ENCODE data around the gene BICDL2.
"Not testable (repeated sequence)": the region's sequence is repeated elsewhere in the genome, so short reads cannot be mapped to it uniquely, and the experiment has no call there.

Gene BICDL2

GRCh38 chr16:3071655-3072054, 34.9 kb upstream of the BICDL2 start:
- no peaks in the 10 kb centered on the region for H3K9me3 Mint-ChIP-seq
- no peak overlapping the region for H3K4me3 Mint-ChIP-seq
- H3K36me3 Mint-ChIP-seq, result peaks cover 10% of the 10 kb centered on the region
- peaks cover 79% of the 10 kb centered on the region for H3K4me1 Mint-ChIP-seq
- peak overlapping the region; percentile 56 for H3K27ac Mint-ChIP-seq
- no peaks in the 10 kb centered on the region for H3K27me3 Mint-ChIP-seq

DNA sequence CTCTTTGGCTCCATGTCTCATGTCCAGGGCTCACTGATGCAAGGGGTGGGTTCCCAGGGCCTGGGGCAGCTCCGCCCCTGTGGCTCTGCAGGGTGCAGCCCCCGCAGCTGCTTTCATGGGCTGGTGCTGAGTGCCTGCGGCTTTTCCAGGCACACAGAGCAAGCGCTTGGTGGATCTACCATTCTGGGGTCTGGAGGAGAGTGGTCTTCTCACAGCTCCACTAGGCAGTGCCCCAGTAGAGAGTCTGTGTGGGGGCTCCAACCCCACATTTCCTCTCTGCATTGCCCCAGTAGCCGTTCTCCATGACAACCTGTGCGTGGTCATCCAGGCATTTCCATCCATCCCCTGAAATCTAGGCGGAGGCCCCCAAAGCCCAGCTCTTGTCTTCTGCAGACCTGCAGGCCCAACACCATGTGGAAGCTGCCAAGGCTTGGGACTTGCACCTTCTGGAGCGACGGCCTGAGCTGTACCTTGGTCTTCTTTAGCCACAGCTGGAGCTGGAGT, 33.9 kb upstream of the BICDL2 start:
- H3K27ac Mint-ChIP-seq, result peak overlapping the region; percentile 80
- no peaks in the 10 kb centered on the region for H3K27me3 Mint-ChIP-seq
- no peaks in the 10 kb centered on the region for H3K9me3 Mint-ChIP-seq
- H3K36me3 Mint-ChIP-seq, result peaks cover 11% of the 10 kb centered on the region
- H3K4me1 Mint-ChIP-seq, result peaks cover 73% of the 10 kb centered on the region
- H3K4me3 Mint-ChIP-seq, result peak overlapping the region; percentile 36

DNA sequence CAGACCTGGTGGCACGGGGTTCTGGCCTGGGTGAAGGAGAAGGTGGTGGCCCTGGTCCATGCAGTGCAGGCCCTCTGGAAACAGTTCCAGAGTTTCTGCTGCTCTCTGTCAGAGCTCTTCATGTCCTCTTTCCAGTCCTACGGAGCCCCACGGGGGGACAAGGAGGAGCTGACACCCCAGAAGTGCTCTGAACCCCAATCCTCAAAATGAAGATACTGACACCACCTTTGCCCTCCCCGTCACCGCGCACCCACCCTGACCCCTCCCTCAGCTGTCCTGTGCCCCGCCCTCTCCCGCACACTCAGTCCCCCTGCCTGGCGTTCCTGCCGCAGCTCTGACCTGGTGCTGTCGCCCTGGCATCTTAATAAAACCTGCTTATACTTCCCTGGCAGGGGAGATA, 32.4 kb upstream of the BICDL2 start:
- Mint-ChIP-seq H3K36me3 (peaks cover 15% of the 10 kb centered on the region), H3K4me3 (peak overlapping the region; percentile 26), H3K27ac (peak overlapping the region; percentile 80), H3K4me1 (peaks cover 70% of the 10 kb centered on the region)
- H3K9me3 Mint-ChIP-seq, H3K27me3 Mint-ChIP-seq: not testable (repeated sequence)

GRCh38 chr16:3068487-3068886, 31.7 kb upstream of the BICDL2 start:
- H3K27ac Mint-ChIP-seq, result peak overlapping the region; percentile 95
- no peaks in the 10 kb centered on the region for H3K27me3 Mint-ChIP-seq
- peaks cover 15% of the 10 kb centered on the region for H3K36me3 Mint-ChIP-seq
- peaks cover 70% of the 10 kb centered on the region for H3K4me1 Mint-ChIP-seq
- peak overlapping the region; percentile 100 for H3K4me3 Mint-ChIP-seq
- no peaks in the 10 kb centered on the region for H3K9me3 Mint-ChIP-seq

GRCh38 chr16:3066440-3066748, 29.6 kb upstream of the BICDL2 start:
- H3K4me1 Mint-ChIP-seq, result peaks cover 64% of the 10 kb centered on the region
- peak overlapping the region; percentile 100 for H3K4me3 Mint-ChIP-seq
- H3K9me3 Mint-ChIP-seq, result no peaks in the 10 kb centered on the region
- peak overlapping the region; percentile 99 for H3K27ac Mint-ChIP-seq
- peaks cover 15% of the 10 kb centered on the region for H3K36me3 Mint-ChIP-seq
- no peaks in the 10 kb centered on the region for H3K27me3 Mint-ChIP-seq

- Mint-ChIP-seq H3K4me3 (peak overlapping the region; percentile 100), H3K27ac (peak overlapping the region; percentile 99), H3K9me3 (no peaks in the 10 kb centered on the region), H3K36me3 (peaks cover 15% of the 10 kb centered on the region), H3K4me1 (peaks cover 59% of the 10 kb centered on the region), H3K27me3 (no peaks in the 10 kb centered on the region)
These were observed 29.1 kb upstream of the BICDL2 start for GRCh38 chr16:3065742-3066439.

- H3K36me3 Mint-ChIP-seq, result peaks cover 14% of the 10 kb centered on the region
- no peaks in the 10 kb centered on the region for H3K27me3 Mint-ChIP-seq
- peak within 1 kb of the TSS; percentile 99 for H3K27ac Mint-ChIP-seq
- H3K4me1 Mint-ChIP-seq, result peaks cover 60% of the 10 kb centered on the region
- no peaks in the 10 kb centered on the region for H3K9me3 Mint-ChIP-seq
- peak within 1 kb of the TSS; percentile 100 for H3K4me3 Mint-ChIP-seq
These were observed 28.5 kb upstream of the BICDL2 start, which contains the start of gene IL32 for GRCh38 chr16:3065069-3065741. IL32 (plus strand) TSS chr16:3065640; CDS start chr16:3065812, 172 bp downstream.

DNA sequence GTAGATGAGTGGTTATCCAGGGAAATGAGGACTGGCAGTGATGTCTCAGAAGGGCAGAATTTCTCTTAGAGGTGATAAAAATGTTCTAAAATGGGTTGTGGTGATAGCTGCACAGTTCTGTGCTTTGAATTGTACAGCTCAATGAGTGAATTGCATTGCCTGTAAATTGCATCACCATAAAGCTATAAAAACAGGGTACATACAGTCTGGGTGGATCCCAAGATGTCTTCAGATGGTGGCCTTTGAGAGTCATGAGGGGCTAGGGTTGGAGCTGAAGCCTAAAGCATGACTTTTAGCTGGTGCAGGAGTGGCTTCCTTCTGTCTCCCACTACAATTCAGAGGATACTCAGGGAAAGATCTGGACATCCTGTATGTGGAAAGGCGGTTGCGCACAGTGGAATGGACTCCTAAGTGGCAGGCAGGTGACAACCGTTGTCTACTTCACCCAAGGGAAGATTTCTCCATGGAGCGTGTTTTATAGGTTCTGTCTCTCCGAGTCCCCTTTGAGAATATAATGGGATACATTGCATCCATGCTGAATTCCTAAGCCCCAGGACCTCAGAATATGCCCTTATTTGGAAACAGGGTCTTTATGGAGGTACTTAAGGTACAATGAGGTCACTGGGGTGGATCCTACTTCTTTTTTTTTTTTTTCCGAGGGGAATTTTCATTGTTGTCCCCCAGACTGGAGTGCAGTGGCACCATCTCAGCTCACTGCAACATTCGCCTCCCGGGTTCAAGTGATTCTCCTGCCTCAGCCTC, 27.1 kb upstream of the BICDL2 start:
- H3K4me1 Mint-ChIP-seq, result peaks cover 55% of the 10 kb centered on the region

GRCh38 chr16:3062553-3062952, 25.8 kb upstream of the BICDL2 start:
- Mint-ChIP-seq H3K9me3 (no peaks in the 10 kb centered on the region), H3K36me3 (peaks cover 8% of the 10 kb centered on the region), H3K27me3 (no peaks in the 10 kb centered on the region), H3K4me1 (peaks cover 44% of the 10 kb centered on the region), H3K27ac (no peak overlapping the region), H3K4me3 (no peak overlapping the region)

More for the DNA sequence above, 27.1 kb upstream of the BICDL2 start:
- Mint-ChIP-seq H3K27ac (peak overlapping the region; percentile 89), H3K9me3 (no peaks in the 10 kb centered on the region), H3K4me3 (peak overlapping the region; percentile 39), H3K27me3 (no peaks in the 10 kb centered on the region), H3K36me3 (peaks cover 8% of the 10 kb centered on the region)

- Mint-ChIP-seq H3K27me3 (no peaks in the 10 kb centered on the region), H3K36me3 (peaks cover 2% of the 10 kb centered on the region), H3K4me1 (peaks cover 49% of the 10 kb centered on the region), H3K27ac (peak overlapping the region; percentile 80), H3K4me3 (peak overlapping the region; percentile 86), H3K9me3 (no peaks in the 10 kb centered on the region)
These were observed 23.8 kb upstream of the BICDL2 start for GRCh38 chr16:3060339-3061127.

DNA sequence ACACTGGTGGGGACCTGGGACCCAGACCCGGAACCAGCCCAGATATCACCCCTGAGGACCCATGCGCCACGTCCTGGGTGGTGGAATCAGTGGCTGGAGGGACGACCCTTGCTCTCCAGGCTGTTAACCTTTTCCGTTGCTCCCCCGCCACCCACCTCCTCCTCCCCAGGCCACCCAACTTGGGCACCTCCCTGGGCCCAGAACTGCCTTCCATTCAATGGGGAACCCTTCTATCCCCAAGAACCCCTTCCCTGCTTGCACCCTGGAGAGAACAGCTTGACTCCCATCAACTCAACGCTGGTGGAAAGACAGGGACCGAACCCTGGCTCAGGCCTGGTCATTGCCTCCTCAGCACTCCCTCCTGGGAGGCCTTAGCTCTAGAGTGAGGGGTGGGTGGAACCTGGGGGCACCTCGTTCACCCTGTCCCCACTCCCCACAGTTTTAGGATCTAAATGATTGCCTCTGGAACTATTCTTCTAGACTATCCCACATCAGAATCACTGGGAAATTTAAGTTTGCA, 23.0 kb upstream of the BICDL2 start:
- H3K4me3 Mint-ChIP-seq, result peak overlapping the region; percentile 86
- peak overlapping the region; percentile 80 for H3K27ac Mint-ChIP-seq
- H3K36me3 Mint-ChIP-seq, result no peaks in the 10 kb centered on the region
- peaks cover 49% of the 10 kb centered on the region for H3K4me1 Mint-ChIP-seq
- no peaks in the 10 kb centered on the region for H3K9me3 Mint-ChIP-seq
- H3K27me3 Mint-ChIP-seq, result no peaks in the 10 kb centered on the region

- H3K4me1 Mint-ChIP-seq, result peaks cover 49% of the 10 kb centered on the region
- H3K27me3 Mint-ChIP-seq, result no peaks in the 10 kb centered on the region
- H3K27ac Mint-ChIP-seq, result peak overlapping the region; percentile 35
- H3K4me3 Mint-ChIP-seq, result peak overlapping the region; percentile 86
- no peaks in the 10 kb centered on the region for H3K9me3 Mint-ChIP-seq
- no peaks in the 10 kb centered on the region for H3K36me3 Mint-ChIP-seq
These were observed 22.4 kb upstream of the BICDL2 start for GRCh38 chr16:3059041-3059722.

GRCh38 chr16:3058139-3059030, 21.6 kb upstream of the BICDL2 start:
- Mint-ChIP-seq H3K27me3 (no peaks in the 10 kb centered on the region), H3K36me3 (no peaks in the 10 kb centered on the region)

More at GRCh38 chr16:3058139-3059030, 21.6 kb upstream of the BICDL2 start:
- peak overlapping the region; percentile 83 for H3K4me3 Mint-ChIP-seq
- H3K27ac Mint-ChIP-seq, result no peak overlapping the region
- H3K4me1 Mint-ChIP-seq, result peaks cover 49% of the 10 kb centered on the region
- no peaks in the 10 kb centered on the region for H3K9me3 Mint-ChIP-seq

Measured in activated naive CD4-positive, alpha-beta T cell treated with anti-CD3 and anti-CD28 coated beads, Interleukin-2, amount 50 U/mL, for 24 hours (primary cell).